Activated T-cell treated with anti-CD3 and anti-CD28 coated beads, Interleukin-2, amount 50 U/mL, for 72 hours (primary cell): ENCODE results near the gene TMIE. TPM values are rescaled to one million over a fixed set of nuclear protein-coding genes. Genes with fewer than 3 reads are reported as not detected.
"Not testable (repeated sequence)": the region's sequence is repeated elsewhere in the genome, so short reads cannot be mapped to it uniquely, and the experiment has no call there.

Source experiments
- ATAC-seq, 2 donors: fragments of 150-1000 bp; cut with Tn5 transposase; replicated peaks in 1 of 2; 2 replicates each; pipeline ENCODE4 v1.10.0; 2021; ENCODE audit warnings: moderate library complexity in 2 of 2, mild to moderate bottlenecking in 1 of 2
- DNase-seq, 2 donors: peaks; one replicate each; pipeline ENCODE4 v3.0.0; 2021 to 2022; ENCODE audit warnings: mixed read lengths in 1 of 2
- H3K27ac Mint-ChIP-seq: one replicate; pipeline ENCODE4 v1.8.0; 2022; ENCODE audit warnings: mild to moderate bottlenecking, moderate library complexity, mixed read lengths
- H3K27me3 Mint-ChIP-seq: one replicate; pipeline ENCODE4 v1.8.0; 2022; ENCODE audit warnings: low read depth, mixed read lengths
- H3K36me3 Mint-ChIP-seq, 2 donors: one replicate each; pipeline ENCODE4 v1.8.0; 2022; ENCODE audit warnings: mixed read lengths in 2 of 2, mild to moderate bottlenecking in 1 of 2; ENCODE audit not compliant: insufficient read depth in 2 of 2
- H3K4me1 Mint-ChIP-seq: one replicate; pipeline ENCODE4 v1.8.0; 2022; ENCODE audit warnings: low read depth, mixed read lengths
- H3K4me3 Mint-ChIP-seq, 2 donors: one replicate each; pipeline ENCODE4 v1.8.0; 2022; ENCODE audit warnings: mild to moderate bottlenecking in 2 of 2, mixed read lengths in 2 of 2, moderate library complexity in 2 of 2
- H3K9me3 Mint-ChIP-seq, 2 donors: one replicate each; pipeline ENCODE4 v1.8.0; 2022; ENCODE audit warnings: mixed read lengths in 2 of 2
- total RNA-seq, 2 donors: library from RNA; stranded (reverse); gene quantifications; one replicate each; pipeline ENCODE4 v1.2.3, GENCODE V29; 2022

TMIE gene
- total RNA-seq, 2 donors from 2014 or later = 1.2 to 1.5 TPM

- Mint-ChIP-seq H3K27ac (no peak overlapping the region), H3K4me3 (no peak overlapping the region), H3K27me3 (no peaks in the 10 kb centered on the region), H3K9me3 (no peaks in the 10 kb centered on the region), H3K4me1 (no peaks in the 10 kb centered on the region), H3K36me3 (no peaks in the 10 kb centered on the region)
- DNase-seq = no peak
- no peak for ATAC-seq
Measured at GRCh38 chr3:46742992-46743585, 41.9 kb downstream of the TMIE start.

GRCh38 chr3:46746711-46747110, 45.5 kb downstream of the TMIE start:
- no peak for ATAC-seq
- H3K4me1 Mint-ChIP-seq = no peaks in the 10 kb centered on the region

GRCh38 chr3:46748170-46748569, 47.0 kb downstream of the TMIE start:
- H3K36me3 Mint-ChIP-seq = no peaks in the 10 kb centered on the region
- DNase-seq (no peak), ATAC-seq (no peak)
- no peak overlapping the region for H3K4me3 Mint-ChIP-seq
- no peaks in the 10 kb centered on the region for H3K27me3 Mint-ChIP-seq
- H3K4me1 Mint-ChIP-seq = peaks cover 4% of the 10 kb centered on the region
- no peaks in the 10 kb centered on the region for H3K9me3 Mint-ChIP-seq
- no peak overlapping the region for H3K27ac Mint-ChIP-seq

More at GRCh38 chr3:46746711-46747110, 45.5 kb downstream of the TMIE start:
- no peak overlapping the region for H3K4me3 Mint-ChIP-seq
- H3K27ac Mint-ChIP-seq = no peak overlapping the region
- H3K9me3 Mint-ChIP-seq = no peaks in the 10 kb centered on the region
- no peaks in the 10 kb centered on the region for H3K36me3 Mint-ChIP-seq
- DNase-seq = no peak
- no peaks in the 10 kb centered on the region for H3K27me3 Mint-ChIP-seq

GRCh38 chr3:46749129-46749528, 47.9 kb downstream of the TMIE start:
- no peaks in the 10 kb centered on the region for H3K27me3 Mint-ChIP-seq
- H3K4me3 Mint-ChIP-seq = no peak overlapping the region
- no peak overlapping the region for H3K27ac Mint-ChIP-seq

GRCh38 chr3:46750555-46751038, 49.4 kb downstream of the TMIE start:
- Mint-ChIP-seq H3K9me3 (no peaks in the 10 kb centered on the region), H3K4me3 (no peak overlapping the region), H3K27me3 (no peaks in the 10 kb centered on the region), H3K36me3 (no peaks in the 10 kb centered on the region), H3K27ac (no peak overlapping the region), H3K4me1 (peaks cover 8% of the 10 kb centered on the region)
- ATAC-seq (no peak), DNase-seq (no peak)

More at GRCh38 chr3:46749129-46749528, 47.9 kb downstream of the TMIE start:
- H3K36me3 Mint-ChIP-seq = no peaks in the 10 kb centered on the region
- ATAC-seq = no peak
- DNase-seq = no peak
- peaks cover 8% of the 10 kb centered on the region for H3K4me1 Mint-ChIP-seq
- H3K9me3 Mint-ChIP-seq = no peaks in the 10 kb centered on the region

GRCh38 chr3:46753127-46753526, 51.9 kb downstream of the TMIE start:
- H3K27me3 Mint-ChIP-seq, H3K36me3 Mint-ChIP-seq, H3K4me3 Mint-ChIP-seq, H3K9me3 Mint-ChIP-seq, H3K4me1 Mint-ChIP-seq: not testable (repeated sequence)
- peak; percentile 88 to 92 for ATAC-seq
- H3K27ac Mint-ChIP-seq = peak overlapping the region; percentile 12
- DNase-seq = peak; percentile 31

GRCh38 chr3:46755646-46756045, 54.5 kb downstream of the TMIE start:
- Mint-ChIP-seq H3K4me3 (no peak overlapping the region), H3K36me3 (no peaks in the 10 kb centered on the region), H3K27ac (no peak overlapping the region), H3K4me1 (peaks cover 8% of the 10 kb centered on the region), H3K9me3 (no peaks in the 10 kb centered on the region), H3K27me3 (no peaks in the 10 kb centered on the region)
- no peak for ATAC-seq
- no peak for DNase-seq

GRCh38 chr3:46756642-46757041, 55.5 kb downstream of the TMIE start:
- H3K27ac Mint-ChIP-seq = no peak overlapping the region
- H3K9me3 Mint-ChIP-seq = no peaks in the 10 kb centered on the region
- no peak for ATAC-seq
- H3K4me1 Mint-ChIP-seq = peaks cover 8% of the 10 kb centered on the region
- no peaks in the 10 kb centered on the region for H3K36me3 Mint-ChIP-seq
- DNase-seq = no peak
- H3K4me3 Mint-ChIP-seq = no peak overlapping the region
- H3K27me3 Mint-ChIP-seq = no peaks in the 10 kb centered on the region

- no peak overlapping the region for H3K4me3 Mint-ChIP-seq
- no peak for ATAC-seq
- no peaks in the 10 kb centered on the region for H3K4me1 Mint-ChIP-seq
- no peak overlapping the region for H3K27ac Mint-ChIP-seq
- peaks cover 5 to 6% of the 10 kb centered on the region in 2 donors for H3K9me3 Mint-ChIP-seq
- peaks cover 6% of the 10 kb centered on the region for H3K27me3 Mint-ChIP-seq
- DNase-seq = no peak
- peaks cover 1 to 15% of the 10 kb centered on the region in 2 donors for H3K36me3 Mint-ChIP-seq
Measured at GRCh38 chr3:46759239-46760167, 58.3 kb downstream of the TMIE start.

Other genes starting within 250 kb of the TMIE start
- not detected for gene LTF, start 236.5 kb upstream of the TMIE start, total RNA-seq
- gene RTP3, start 203.4 kb upstream of the TMIE start, total RNA-seq = not detected
- under 1 TPM in 1 of 2 donors, not detected in 1; 0.19 TPM for gene LRRC2, start 135.1 kb upstream of the TMIE start, total RNA-seq
- gene FAM240A, start 88.9 kb upstream of the TMIE start, total RNA-seq = not detected
- 1 to 10 TPM; 1.9 to 3.1 TPM for gene ALS2CL, start 7.7 kb upstream of the TMIE start, total RNA-seq
- gene PRSS50, start 16.5 kb downstream of the TMIE start, total RNA-seq = under 1 TPM; 0.07 to 0.09 TPM
- not detected for gene MYL3, start 162.1 kb downstream of the TMIE start, total RNA-seq
- gene PTH1R, start 176.3 kb downstream of the TMIE start, total RNA-seq = not detected